GM18507 (cell line): Measurements from ENCODE around the gene TMCO2.

Source experiments
- DNase-seq: peaks from one replicate; pipeline ENCODE4 v3.0.0; 2011; ENCODE audit warnings: low read depth; ENCODE audit not compliant: insufficient read length; ENCODE audit errors: extremely low spot score
- FAIRE-seq: peaks from 2 replicates; lab custom pipeline; 2011; peaks lifted over from hg19 to GRCh38; lab: Jason Lieb, UNC

The TMCO2 gene

DNA sequence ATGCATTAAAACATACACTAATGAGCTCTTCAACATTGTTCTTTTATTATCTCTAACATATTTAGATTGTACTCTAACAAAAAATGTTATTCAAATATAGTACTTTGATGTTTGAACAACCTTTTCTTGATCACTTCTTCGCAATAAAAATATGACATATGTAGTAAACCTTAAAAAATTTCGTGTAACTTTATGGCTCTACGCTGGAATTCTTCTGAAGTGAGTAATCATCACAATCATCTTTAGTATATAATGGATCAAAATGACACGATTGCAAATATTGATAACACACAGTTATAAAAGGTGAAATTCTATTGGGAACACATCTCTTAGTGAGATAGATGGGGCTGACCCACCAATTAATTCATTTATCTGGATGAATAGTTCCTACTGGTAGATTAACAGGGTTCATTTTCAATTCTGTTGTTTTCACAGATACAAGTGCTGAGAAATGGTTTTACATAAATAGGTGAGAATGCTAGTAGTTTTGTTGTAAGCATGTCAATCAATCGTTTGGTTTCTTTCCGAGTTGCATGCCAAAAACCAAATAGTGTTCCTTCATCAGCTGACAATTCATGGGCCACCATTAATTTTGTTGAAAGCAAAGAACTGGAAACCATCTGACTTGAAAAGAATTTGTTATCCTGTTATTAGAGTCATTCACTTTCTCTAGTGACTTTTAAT lies 8.8 kb downstream of the TMCO2 start:
- no peak for FAIRE-seq

DNA sequence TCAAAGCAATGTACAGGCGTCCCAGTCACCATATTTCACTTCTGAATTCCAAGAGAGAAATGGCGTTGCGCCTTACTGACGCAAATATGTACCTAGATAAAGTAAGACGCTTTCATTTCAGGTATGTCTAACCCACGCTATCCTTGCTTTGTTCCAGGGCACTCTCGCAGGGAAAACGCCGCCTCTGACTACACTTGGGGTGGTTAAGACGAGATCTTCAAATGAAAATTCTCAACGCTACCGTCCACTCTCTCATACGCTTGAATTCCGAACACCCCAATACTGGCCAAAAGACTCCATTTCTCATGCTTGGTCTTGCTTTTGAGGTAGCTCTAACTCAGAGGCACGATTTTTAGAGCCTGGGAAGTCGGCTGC lies 9.6 kb downstream of the TMCO2 start:
- DNase-seq (no peak), FAIRE-seq (no peak)

More for the DNA sequence above, 8.8 kb downstream of the TMCO2 start:
- no peak for DNase-seq

DNA sequence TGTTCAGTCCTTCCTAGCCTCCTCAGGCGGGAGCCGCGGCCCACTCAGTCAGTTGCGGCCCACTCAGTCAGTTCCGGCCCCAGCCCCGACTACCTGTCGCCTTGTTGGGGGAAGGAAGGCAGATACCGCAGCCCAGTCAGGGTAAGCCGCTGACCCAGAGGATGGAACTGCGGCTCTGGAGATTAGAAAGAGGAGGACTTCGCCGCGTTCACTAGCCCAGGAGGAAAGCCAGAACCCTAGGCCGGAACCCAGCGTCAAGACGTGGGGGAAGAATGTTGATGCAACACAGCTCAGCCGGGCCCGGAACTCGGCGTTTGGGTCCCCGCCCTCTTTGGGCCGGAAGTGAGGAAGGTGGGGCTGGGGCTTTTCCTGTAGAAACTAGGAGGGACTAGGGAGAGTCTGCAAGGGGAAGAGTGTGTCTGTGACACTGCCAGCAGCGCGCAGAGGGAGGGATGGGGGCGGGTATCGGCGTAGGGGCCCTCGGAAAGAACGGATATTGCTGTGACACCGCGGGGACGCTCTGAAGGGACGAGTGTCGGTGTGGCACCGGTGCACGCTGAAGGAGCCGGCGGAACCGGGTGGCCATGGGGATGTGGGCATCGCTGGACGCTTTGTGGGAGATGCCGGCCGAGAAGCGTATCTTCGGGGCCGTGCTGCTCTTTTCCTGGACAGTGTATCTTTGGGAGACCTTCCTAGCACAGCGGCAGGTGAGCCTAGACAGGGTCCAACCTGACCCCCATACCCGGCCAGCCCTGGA lies 10.1 kb downstream of the TMCO2 start, which contains the start of gene ZMPSTE24:
TSS of gene ZMPSTE24 (plus strand) at position 549 of the 757 bp plus-strand sequence. CDS start at position 585, 36 bp downstream.
- DNase-seq: peak; percentile 77
- FAIRE-seq: peak; percentile 97

DNA sequence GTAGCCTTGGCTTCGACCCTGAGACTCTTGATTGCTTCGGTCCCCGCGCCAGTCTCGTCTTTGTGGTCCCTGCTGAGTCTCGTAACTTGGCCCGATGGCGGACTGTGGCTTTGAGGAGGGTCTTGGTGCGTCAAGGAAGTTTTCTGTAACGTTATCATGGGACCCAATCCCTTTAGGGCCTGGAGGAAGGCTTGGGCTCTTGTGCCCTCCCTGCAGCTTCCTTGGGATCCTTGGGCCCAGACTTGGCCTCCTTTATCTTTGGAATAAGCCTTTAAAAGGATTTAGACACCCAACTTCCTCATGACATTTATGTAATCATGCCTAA lies 10.7 kb downstream of the TMCO2 start:
- no peak for FAIRE-seq
- no peak for DNase-seq

DNA sequence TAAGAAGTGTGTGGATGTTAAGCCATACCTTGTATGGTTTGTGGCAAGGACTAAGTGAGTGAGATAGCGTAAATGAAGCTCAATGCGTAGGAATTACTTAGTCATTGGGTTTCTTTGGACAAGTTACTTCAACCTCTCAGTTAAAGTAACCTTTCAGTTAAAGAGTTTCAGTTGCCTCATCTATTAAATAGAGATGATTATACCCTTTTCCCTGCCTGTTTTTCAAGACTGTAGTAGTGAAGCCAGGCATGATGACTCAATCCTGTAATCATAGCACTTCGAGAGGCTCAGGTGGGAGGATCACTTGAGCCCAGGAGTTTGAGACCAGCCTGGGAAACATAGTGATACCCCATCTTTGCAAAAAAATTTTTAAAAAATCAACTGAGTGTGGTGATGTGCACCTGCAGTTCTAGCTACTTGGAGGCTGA lies 16.6 kb downstream of the TMCO2 start:
- DNase-seq: no peak
- no peak for FAIRE-seq

DNA sequence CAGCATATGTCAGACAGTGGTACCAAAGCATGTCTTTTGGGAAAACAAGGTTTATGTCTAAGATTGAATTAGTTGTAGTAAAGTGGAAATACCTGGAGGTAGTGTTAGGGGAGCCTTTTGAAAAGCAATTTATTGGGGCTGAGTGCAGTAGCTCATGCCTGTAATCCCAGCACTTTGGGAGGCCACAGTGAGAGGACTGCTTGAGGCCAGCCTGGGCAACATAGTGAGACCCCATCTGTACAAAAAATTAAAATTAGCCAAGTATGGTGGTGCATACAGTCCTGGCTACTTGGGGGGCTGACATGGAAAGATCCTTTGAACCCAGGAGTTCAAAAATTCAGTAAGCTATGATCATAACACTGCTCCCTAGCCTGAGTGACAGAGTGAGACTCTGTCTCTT lies 17.6 kb downstream of the TMCO2 start:
- DNase-seq (no peak), FAIRE-seq (no peak)

DNA sequence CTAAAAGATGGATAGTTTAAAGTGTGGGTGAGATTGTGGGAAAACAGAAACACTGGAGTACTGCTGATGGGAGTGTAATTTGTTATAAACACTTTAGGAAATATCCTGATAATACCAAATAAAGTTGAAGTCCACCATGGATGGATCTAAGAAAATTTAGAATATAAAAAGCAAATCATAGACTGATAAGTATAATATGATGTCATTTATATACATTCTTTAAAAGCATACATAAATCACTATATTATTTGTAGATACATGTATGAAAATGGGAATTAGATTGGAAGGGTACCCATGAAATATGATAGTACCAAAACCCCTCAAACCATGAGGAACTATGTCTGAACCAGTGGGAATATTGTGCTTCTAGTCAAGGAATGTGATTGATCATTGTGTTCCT lies 18.2 kb downstream of the TMCO2 start:
- no peak for FAIRE-seq
- no peak for DNase-seq

DNA sequence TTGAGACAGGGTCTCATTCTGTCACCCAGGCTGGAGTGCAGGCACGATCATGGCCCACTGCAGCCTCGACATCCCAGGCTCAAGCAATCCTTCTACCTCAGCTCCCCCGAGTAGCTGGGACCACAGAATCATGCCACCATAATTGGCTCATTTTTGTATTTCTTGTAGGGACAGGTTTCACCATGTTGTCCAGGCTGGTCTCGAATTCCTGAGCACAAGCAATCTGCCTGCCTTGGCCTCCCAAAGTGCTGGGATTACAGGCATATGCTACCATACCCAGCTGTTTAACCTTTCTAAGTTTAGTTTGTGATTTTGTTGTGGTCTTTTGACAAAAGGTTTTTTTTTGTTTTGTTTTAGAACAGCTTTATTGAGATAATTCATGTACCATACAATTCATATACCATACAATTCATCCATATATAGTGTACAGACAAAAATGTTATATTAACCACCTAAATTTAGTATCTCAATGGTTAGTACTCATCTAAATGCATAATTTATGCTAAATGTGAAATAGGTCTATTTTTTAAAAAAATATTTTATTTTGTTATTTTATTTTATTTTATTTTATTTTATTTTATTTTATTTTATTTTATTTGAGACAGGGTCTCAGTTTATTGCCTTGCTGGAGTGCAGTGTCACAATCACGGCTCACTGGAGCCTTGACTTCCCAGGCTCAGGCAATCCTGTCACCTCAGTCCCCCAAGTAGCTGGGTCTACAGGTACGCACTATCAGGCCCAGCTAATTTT lies 19.2 kb downstream of the TMCO2 start:
- DNase-seq: no peak
- FAIRE-seq: no peak

DNA sequence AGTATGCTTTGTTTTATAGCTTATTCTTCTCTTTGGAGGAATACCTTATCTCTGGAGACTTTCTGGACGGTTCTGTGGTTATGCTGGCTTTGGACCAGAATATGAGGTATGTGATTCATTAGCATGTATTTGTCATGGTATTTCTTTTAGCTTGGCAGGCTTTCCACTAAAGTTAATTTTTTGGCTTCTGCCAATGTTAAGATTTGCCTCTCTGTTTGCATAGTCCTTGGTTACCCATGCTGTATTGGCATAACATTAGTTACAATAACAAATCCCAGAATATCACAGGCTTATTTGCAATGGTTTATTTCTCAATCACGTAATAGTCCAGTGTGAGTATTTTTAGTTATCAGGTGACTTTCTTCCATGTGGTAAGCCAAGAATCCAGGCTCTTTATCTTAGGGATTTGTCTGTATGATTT lies 20.0 kb downstream of the TMCO2 start:
- no peak for DNase-seq
- no peak for FAIRE-seq

DNA sequence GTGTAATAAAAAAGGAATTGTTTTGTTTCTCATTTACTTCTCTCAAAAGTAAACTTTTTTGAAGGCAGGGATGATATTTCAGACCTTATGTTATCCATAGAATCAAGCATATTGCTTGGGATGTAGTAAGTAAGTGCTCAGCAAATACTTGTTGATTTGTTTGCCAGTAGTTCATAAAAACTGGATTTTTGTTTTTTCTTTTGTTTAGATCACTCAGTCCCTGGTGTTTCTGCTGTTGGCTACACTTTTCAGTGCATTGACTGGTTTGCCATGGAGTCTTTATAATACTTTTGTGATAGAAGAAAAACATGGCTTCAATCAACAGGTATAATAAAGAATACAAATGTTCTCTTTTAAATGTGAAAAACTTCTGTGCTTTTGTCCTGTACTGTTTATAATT lies 20.5 kb downstream of the TMCO2 start:
- no peak for DNase-seq
- no peak for FAIRE-seq

DNA sequence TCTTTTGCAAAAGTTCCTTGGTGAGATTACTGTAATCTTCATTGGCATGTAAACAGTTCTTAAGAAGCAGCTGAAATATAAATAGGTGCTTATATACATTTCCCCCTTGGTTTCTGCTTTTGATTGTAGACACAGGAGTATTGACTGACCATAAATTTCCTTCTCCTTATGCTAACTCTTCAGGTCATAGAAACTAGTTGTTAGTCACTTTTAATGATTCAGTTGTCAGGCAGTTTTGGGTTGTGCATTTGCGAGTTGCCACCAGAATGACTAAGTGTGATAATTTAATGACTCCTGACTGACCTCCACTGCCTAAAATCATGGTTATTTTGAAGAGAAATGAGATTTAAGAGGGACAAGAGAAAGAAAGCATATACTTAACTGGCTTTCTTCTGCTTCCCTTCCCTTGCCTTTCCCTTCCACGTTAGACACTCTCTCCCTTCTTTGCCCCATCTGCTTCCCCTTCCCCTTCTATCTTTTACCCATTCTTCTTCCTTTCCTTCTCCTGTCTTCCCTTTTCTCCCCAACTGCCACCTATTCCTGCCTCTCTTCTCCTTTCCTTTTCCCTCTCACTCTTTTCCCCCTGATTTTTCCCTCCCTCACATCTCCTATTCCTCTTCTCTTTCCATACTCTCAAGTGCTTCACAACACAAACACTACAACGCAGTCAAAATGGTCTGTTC lies 22.6 kb downstream of the TMCO2 start:
- DNase-seq (no peak), FAIRE-seq (no peak)

DNA sequence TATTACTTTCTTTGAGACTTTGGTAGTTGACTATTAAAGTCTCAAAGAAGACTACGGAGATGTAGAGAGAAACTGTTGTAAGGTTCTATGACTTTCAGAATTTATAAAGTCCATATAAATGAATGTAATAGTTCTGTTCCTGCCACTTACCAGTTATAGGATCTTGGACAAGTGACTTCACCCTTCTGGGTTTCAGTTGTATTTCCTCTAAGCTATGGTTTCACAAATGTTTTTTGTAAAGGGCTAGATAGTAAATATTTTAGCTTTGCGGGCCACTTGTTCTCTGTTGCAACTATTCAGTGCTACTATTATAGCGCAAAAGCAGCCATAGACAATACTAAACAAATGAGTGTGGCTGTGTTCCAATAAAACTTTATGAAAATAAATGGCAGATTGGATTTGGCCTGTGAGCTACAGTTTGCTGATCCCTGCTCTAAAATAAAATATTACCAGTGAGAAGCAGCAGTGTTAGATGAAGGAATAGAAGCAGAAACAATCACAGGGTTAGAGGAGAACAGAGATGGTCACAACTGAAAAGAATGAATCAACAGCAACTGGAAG lies 25.0 kb downstream of the TMCO2 start:
- FAIRE-seq: no peak
- DNase-seq: no peak

DNA sequence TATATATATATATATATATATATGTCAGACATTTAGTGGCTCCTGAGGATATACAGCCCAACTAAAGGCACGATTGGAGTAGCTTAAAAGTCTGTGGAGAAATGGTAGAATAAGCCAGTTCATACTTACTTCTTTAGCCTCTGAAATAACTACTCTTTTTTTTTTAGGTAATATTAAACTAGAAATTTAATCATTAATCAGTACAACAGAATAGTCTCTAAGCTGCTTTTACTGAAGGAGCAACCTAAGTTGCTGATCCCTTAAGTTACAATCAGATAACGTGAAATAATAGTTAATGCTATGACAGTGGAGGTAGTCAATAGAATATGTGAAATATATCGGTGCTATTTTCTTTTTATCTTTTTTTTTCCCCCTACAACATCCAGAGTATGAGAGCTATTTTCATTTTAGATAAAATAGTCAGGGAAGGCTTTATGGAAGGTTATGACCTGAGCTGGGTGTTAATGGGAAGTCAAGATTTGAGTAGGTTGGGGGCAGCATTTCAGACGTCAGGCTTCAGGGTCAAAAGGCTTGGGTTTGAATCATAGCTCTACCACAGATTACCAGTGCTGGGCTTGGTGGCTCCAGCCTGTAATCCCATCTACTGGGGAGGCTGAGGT lies 25.9 kb downstream of the TMCO2 start:
- FAIRE-seq (no peak), DNase-seq (no peak)

DNA sequence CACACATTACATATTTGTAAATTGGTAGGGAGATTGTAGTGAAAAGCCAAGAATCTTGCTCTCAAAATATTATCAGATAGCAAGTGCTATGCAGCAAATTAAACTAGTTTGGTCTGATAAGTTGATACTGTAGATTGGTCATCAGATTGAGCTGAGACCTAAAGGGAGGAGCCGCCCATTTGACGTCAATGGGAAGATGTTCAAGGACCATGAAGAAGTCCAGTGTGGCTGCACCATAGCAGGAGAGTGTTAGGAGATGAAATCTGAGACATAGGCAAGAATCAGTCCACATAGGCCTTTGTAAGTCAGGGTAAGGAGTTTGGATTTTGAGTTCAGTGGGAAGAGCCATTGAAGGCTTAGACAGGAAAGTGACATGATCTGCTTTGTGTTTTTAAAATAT lies 26.6 kb downstream of the TMCO2 start:
- DNase-seq: no peak
- no peak for FAIRE-seq

DNA sequence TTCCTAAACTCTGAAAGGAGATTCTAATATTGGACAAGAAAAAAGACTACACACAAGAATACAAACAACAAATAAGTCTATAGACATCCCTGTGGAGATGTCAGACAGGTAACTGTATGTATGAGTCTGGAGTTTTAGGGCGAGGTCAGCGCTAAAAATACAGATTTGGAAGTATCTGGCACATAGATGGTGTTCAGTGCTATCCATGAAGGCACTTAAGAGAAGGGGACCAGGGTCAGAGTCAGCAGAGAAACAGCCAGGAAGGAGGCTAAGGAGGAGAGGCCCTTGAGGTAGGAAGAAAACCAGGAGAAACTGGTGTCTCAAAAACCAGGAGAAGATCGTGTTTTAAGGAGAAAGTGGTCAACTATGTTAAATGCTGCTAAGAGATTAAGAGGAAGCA lies 28.4 kb downstream of the TMCO2 start:
- FAIRE-seq: no peak
- DNase-seq: no peak

DNA sequence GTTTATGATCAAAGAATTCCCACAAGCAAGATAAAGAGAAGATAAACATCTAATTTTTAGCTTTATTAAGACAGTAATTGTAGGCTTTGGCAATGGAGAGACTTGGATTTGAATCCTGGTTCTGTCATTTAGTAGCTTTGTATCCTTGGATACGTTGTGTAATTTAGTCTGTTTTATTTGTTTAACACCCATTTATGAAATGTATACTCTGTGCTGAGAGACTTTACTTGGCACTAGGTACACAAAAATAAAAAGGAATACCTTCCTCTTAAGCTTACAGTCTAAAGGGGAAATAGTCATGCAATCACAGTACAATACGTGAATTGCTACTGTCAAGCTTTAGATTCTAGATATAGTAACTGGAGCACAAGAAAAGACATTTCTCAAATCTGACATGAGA lies 34.1 kb downstream of the TMCO2 start:
- DNase-seq: no peak
- FAIRE-seq: no peak

DNA sequence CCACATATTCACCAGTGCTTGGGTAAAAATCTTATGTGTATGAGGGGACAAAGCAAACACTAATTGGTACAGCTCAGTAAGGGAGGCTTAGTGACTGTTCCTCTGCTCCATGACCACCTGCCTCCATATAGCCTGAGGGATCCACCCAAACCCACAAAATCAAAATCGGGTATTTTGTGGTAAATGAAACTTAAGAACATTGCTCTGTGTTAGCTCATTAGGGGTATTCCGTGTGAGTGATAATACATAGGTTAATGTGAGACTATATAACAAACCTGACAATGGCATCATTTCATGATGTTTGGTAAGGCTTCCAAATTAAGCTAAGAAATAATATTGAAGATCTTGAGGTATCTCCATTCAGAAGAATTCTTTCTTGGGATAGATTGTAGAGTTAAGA lies 43.6 kb downstream of the TMCO2 start:
- FAIRE-seq (no peak), DNase-seq (no peak)

DNA sequence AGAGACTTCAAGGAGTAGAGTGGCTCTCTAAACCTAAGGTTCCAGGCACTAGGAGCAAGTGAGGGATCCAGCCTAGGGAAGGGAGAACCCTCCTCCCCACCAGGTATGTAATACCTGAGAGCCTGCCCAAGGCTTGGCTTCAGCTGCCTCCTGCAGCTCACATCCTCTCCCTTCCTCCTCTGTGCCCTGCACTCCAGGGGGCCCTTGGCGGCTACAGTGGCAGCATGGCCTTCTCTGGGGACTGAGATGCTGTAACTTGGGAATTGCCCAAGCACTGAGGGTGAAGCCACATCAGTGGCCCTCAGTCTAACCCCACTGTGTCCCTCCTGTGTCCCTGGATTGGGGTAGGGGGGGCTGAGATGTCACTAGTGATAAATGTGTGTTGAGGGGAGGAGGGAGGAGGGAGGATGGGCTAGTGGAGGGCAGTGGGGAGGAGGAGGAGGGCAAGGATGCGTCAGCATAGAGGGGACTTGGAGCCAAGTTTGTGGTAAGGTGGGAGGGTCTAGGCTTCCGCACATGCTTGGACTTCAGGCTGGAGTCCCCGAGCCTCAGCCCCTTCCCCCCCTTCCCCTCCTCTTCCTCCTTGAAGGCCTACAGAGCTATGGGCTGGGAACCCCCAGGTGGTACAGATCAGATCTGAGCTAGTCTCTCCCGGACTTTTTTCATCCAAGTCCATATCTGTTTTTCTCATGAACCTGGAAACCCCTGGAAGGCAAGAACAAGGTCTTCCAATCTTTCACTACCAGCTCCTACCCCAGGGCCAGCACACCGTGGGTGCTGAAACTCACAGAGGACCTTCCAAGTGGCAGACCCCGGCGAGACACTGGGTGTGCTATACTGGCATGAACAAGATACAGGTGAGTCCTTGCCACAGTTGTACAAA lies 51.9 kb downstream of the TMCO2 start:
- DNase-seq: no peak
- no peak for FAIRE-seq

DNA sequence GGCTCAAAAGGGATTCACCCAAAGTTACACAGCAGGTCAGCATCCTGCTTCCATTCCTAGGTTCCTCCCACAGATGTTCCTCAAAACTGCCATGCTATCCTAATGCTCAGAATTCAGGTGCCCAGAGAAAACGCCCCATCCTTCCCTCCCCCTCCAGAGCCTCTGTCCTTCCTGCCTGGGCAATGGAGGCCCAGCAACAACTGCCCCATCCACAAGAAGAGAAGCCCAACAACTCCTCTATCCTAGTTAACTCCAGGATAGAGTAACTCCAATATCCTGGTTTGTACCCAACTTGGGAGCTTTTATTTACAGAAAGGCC lies 52.5 kb downstream of the TMCO2 start:
- no peak for FAIRE-seq
- DNase-seq: no peak
